Thyroid gland (tissue), 4 donors: ENCODE results near the gene ORAI2. TPM values are rescaled to one million over a fixed set of nuclear protein-coding genes. Genes with fewer than 3 reads are reported as not detected.

Experiments
- DNase-seq, 2 donors: peaks; one replicate each; pipeline ENCODE4 v3.0.0-alpha.2; 2019
- H3K27ac ChIP-seq, 3 donors: fragments of 200-600 bp; sonication (generic); 1 replicate in 2 of 3; 2 replicates in 1 of 3; pipeline ENCODE4 v1.5.1; 2016 to 2019; ENCODE audit warnings: mild to moderate bottlenecking in 1 of 3, moderate library complexity in 1 of 3
- H3K27me3 ChIP-seq: fragments of 200-600 bp; sonication (generic); one replicate; pipeline ENCODE4 v1.5.1; 2019
- H3K36me3 ChIP-seq, 2 donors: fragments of 200-600 bp; sonication (generic); one replicate each; pipeline ENCODE4 v1.5.1; 2016 to 2019
- H3K4me1 ChIP-seq, 2 donors: fragments of 200-600 bp; sonication (generic); one replicate each; pipeline ENCODE4 v1.5.1; 2017 to 2019
- H3K4me3 ChIP-seq, 3 donors: fragments of 200-600 bp; sonication (generic); replicated peaks in 1 of 3; 1 replicate in 2 of 3; 2 replicates in 1 of 3; pipeline ENCODE4 v1.5.1; 2016; ENCODE audit warnings: mild to moderate bottlenecking in 1 of 3
- H3K9me3 ChIP-seq: fragments of 200-600 bp; sonication (generic); one replicate; pipeline ENCODE4 v1.5.1; 2017
- CTCF ChIP-seq, 6 experiments: fragments of 200-600 bp in 3 of 6; fragments of 450-650 bp in 3 of 6; sonication (generic) in 3 of 6; IDR thresholded peaks; one replicate each; pipeline ENCODE4 v1.5.1; 2016 to 2019; ENCODE audit warnings: antibody characterized with exemption in 6 of 6, mild to moderate bottlenecking in 2 of 6, inconsistent platforms in 1 of 6, moderate library complexity in 1 of 6
- POLR2A ChIP-seq, 2 donors: fragments of 450-650 bp; IDR thresholded peaks; one replicate each; pipeline ENCODE4 v1.6.1; 2017; ENCODE audit warnings: antibody characterized with exemption in 2 of 2, mild to moderate bottlenecking in 2 of 2, moderate library complexity in 1 of 2
- WGBS, 2 donors: methylation state at CpG; one replicate each; pipeline ENCODE4 v1.1.5; 2017; 5-methylcytosine and 5-hydroxymethylcytosine counted together
- intact Hi-C: fragments of 100-400 bp; cut with DNase I; formaldehyde crosslinking; loops from one replicate; pipeline ENCODE4 v1.15.1; 2023
- total RNA-seq, 4 donors: library from RNA; depleted of rRNA; stranded (reverse); fragments of >200 nt; gene quantifications; one replicate each; pipeline ENCODE4 v1.2.3, GENCODE V29; 2016

ORAI2 gene
- total RNA-seq, 4 donors from 2014 or later = 41.8 to 133 (median 81.4) TPM

GRCh38 chr7:102455596-102455995 lies 22.2 kb downstream of the ORAI2 start:
- intact Hi-C loops = no loop called here
- TF ChIP-seq CTCF (IDR thresholded peaks at IDR 0.05) = no peak
- no peak for TF ChIP-seq POLR2A (IDR thresholded peaks at IDR 0.05)
- Histone ChIP-seq H3K9me3 (no peaks in the 10 kb centered on the region), H3K27me3 (no peaks in the 10 kb centered on the region), H3K27ac (no peak overlapping the region), H3K4me3 (no peak overlapping the region), H3K36me3 (peaks cover 16 to 19% of the 10 kb centered on the region in 2 donors), H3K4me1 (no peaks in the 10 kb centered on the region)
- no peak for DNase-seq
- 93 to 100% methylated on average over 5 to 10 of the region's 11 CpGs for WGBS, 2 donors

- Histone ChIP-seq H3K27me3 (no peaks in the 10 kb centered on the region), H3K9me3 (no peaks in the 10 kb centered on the region), H3K4me1 (no peaks in the 10 kb centered on the region), H3K36me3 (peaks cover 16 to 19% of the 10 kb centered on the region in 2 donors), H3K27ac (no peak overlapping the region), H3K4me3 (no peak overlapping the region)
- DNase-seq = no peak
- no peak for TF ChIP-seq CTCF (IDR thresholded peaks at IDR 0.05)
- no peak for TF ChIP-seq POLR2A (IDR thresholded peaks at IDR 0.05)
- WGBS, 2 donors = 94 to 96% methylated on average over 9 to 10 of the region's 10 CpGs
- intact Hi-C loops = no loop called here
These were observed 23.0 kb downstream of the ORAI2 start for GRCh38 chr7:102456327-102456726.

- no peak for DNase-seq
- Histone ChIP-seq H3K4me1 (no peaks in the 10 kb centered on the region), H3K36me3 (peaks cover 16 to 19% of the 10 kb centered on the region in 2 donors), H3K4me3 (no peak overlapping the region), H3K27ac (no peak overlapping the region), H3K9me3 (no peaks in the 10 kb centered on the region), H3K27me3 (no peaks in the 10 kb centered on the region)
- intact Hi-C loops = no loop called here
- TF ChIP-seq POLR2A (IDR thresholded peaks at IDR 0.05) = no peak
- TF ChIP-seq CTCF (IDR thresholded peaks at IDR 0.05) = no peak
- 94 to 96% methylated on average over 17 to 32 of the region's 40 CpGs for WGBS, 2 donors
These were observed 24.1 kb downstream of the ORAI2 start for GRCh38 chr7:102457352-102457924.

- no peak overlapping the region for H3K4me3 ChIP-seq
- H3K36me3 ChIP-seq = peaks cover 16 to 19% of the 10 kb centered on the region in 2 donors
- H3K27ac ChIP-seq = no peak overlapping the region
- H3K4me1 ChIP-seq = peaks cover 7 to 10% of the 10 kb centered on the region in 2 donors
- 87 to 94% methylated on average over 18 to 19 of the region's 24 CpGs for WGBS, 2 donors
- TF ChIP-seq CTCF (IDR thresholded peaks at IDR 0.05) = no peak
- TF ChIP-seq POLR2A (IDR thresholded peaks at IDR 0.05) = no peak
- H3K27me3 ChIP-seq = no peaks in the 10 kb centered on the region
- no peaks in the 10 kb centered on the region for H3K9me3 ChIP-seq
- intact Hi-C loops = no loop called here
- no peak for DNase-seq
These were observed 26.0 kb downstream of the ORAI2 start for GRCh38 chr7:102459221-102459844.

- Histone ChIP-seq H3K27ac (no peak overlapping the region), H3K36me3 (peaks cover 16 to 19% of the 10 kb centered on the region in 2 donors), H3K27me3 (no peaks in the 10 kb centered on the region), H3K4me1 (peaks cover 7 to 10% of the 10 kb centered on the region in 2 donors), H3K9me3 (no peaks in the 10 kb centered on the region), H3K4me3 (no peak overlapping the region)
- 89 to 91% methylated on average over 8 of the region's 8 CpGs for WGBS, 2 donors
- no peak for DNase-seq
- TF ChIP-seq CTCF (IDR thresholded peaks at IDR 0.05) (no peak), POLR2A (IDR thresholded peaks at IDR 0.05) (no peak)
- intact Hi-C loops = no loop called here
These were observed 27.1 kb downstream of the ORAI2 start for GRCh38 chr7:102460467-102460866.
